ENCODE results near the gene SEC14L3. TPM values are rescaled to one million over a fixed set of nuclear protein-coding genes. Genes with fewer than 3 reads are reported as not detected.
A peak's percentile ranks its signal among the peaks of the same experiment; 100 is the strongest.
"Not testable (repeated sequence)": the region's sequence is repeated elsewhere in the genome, so short reads cannot be mapped to it uniquely, and the experiment has no call there.

The SEC14L3 gene
- total RNA-seq, 2 experiments from 2014 or later, result not detected

GRCh38 chr22:30455075-30455840, 16.6 kb downstream of the SEC14L3 start:
- no peak for DNase-seq (ENCODE audit: low spot score)
- Histone ChIP-seq H3K27ac (ENCODE audit: low read depth, low read length, poor library complexity, severe bottlenecking) (no peak overlapping the region), H3K4me1 (ENCODE audit: insufficient read depth, low read length, poor library complexity, severe bottlenecking) (no peaks in the 10 kb centered on the region), H3K36me3 (ENCODE audit: insufficient read depth, low read length) (no peaks in the 10 kb centered on the region), H3K4me3 (ENCODE audit: low read depth, low read length, poor library complexity, severe bottlenecking) (no peak overlapping the region), H3K4me2 (ENCODE audit: low read length) (no peak overlapping the region), H2AFZ (ENCODE audit: low read length) (no peak overlapping the region), H4K20me1 (ENCODE audit: insufficient read depth, low read length) (no peaks in the 10 kb centered on the region), H3K9me2 (ENCODE audit: insufficient read depth, low read length) (no peaks in the 10 kb centered on the region), H3K79me2 (ENCODE audit: insufficient read depth, low read depth, low read length) (no peaks in the 10 kb centered on the region), H3K9me3 (ENCODE audit: low read length) (no peaks in the 10 kb centered on the region)
- POLR2A ChIA-PET, result no interaction called here
- CTCF ChIA-PET (ENCODE audit: unreplicated experiment), result no interaction called here
- BruUV-seq (replicated peaks), result no TSS peak
- intact Hi-C loops (cut with micrococcal nuclease; ENCODE audit: unreplicated experiment), result no loop called here
- TF ChIP-seq EZH2phosphoT487 (IDR thresholded peaks at IDR 0.05; ENCODE audit: borderline replicate concordance, low read depth, low read length) (no peak), CTCF (conservative IDR thresholded peaks at IDR 0.05; ENCODE audit: low read length) (no peak)

GRCh38 chr22:30453731-30454510, 17.9 kb downstream of the SEC14L3 start:
- no peaks in the 10 kb centered on the region for H3K36me3 ChIP-seq (ENCODE audit: insufficient read depth, low read length)
- H3K9me3 ChIP-seq (ENCODE audit: low read length), result no peaks in the 10 kb centered on the region
- H3K4me3 ChIP-seq (ENCODE audit: low read depth, low read length, poor library complexity, severe bottlenecking), result no peak overlapping the region
- no peak for TF ChIP-seq EZH2phosphoT487 (IDR thresholded peaks at IDR 0.05; ENCODE audit: borderline replicate concordance, low read depth, low read length)
- TF ChIP-seq CTCF (conservative IDR thresholded peaks at IDR 0.05; ENCODE audit: low read length), result 0 out of 2 replicates have a peak, but pooled peaks have one; percentile 20
- H3K4me1 ChIP-seq (ENCODE audit: insufficient read depth, low read length, poor library complexity, severe bottlenecking), result no peaks in the 10 kb centered on the region
- no peak for DNase-seq (ENCODE audit: low spot score)
- POLR2A ChIA-PET, result no interaction called here
- CTCF ChIA-PET (ENCODE audit: unreplicated experiment), result no interaction called here
- no peak overlapping the region for H2AFZ ChIP-seq (ENCODE audit: low read length)
- H3K9me2 ChIP-seq (ENCODE audit: insufficient read depth, low read length), result no peaks in the 10 kb centered on the region
- BruUV-seq (replicated peaks), result no TSS peak
- H3K79me2 ChIP-seq (ENCODE audit: insufficient read depth, low read depth, low read length), result no peaks in the 10 kb centered on the region
- no peak overlapping the region for H3K27ac ChIP-seq (ENCODE audit: low read depth, low read length, poor library complexity, severe bottlenecking)
- intact Hi-C loops (cut with micrococcal nuclease; ENCODE audit: unreplicated experiment), result no loop called here
- no peak overlapping the region for H3K4me2 ChIP-seq (ENCODE audit: low read length)
- no peaks in the 10 kb centered on the region for H4K20me1 ChIP-seq (ENCODE audit: insufficient read depth, low read length)

- H3K9me2 ChIP-seq (ENCODE audit: insufficient read depth, low read length), result no peaks in the 10 kb centered on the region
- no peak overlapping the region for H2AFZ ChIP-seq (ENCODE audit: low read length)
- no peaks in the 10 kb centered on the region for H3K36me3 ChIP-seq (ENCODE audit: insufficient read depth, low read length)
- ChIA-PET CTCF (ENCODE audit: unreplicated experiment) (no interaction called here), POLR2A (no interaction called here)
- no peaks in the 10 kb centered on the region for H3K9me3 ChIP-seq (ENCODE audit: low read length)
- TF ChIP-seq CTCF (conservative IDR thresholded peaks at IDR 0.05; ENCODE audit: low read length) (no peak), EZH2phosphoT487 (IDR thresholded peaks at IDR 0.05; ENCODE audit: borderline replicate concordance, low read depth, low read length) (no peak)
- no peak for DNase-seq (ENCODE audit: low spot score)
- no peak overlapping the region for H3K4me3 ChIP-seq (ENCODE audit: low read depth, low read length, poor library complexity, severe bottlenecking)
- no peaks in the 10 kb centered on the region for H4K20me1 ChIP-seq (ENCODE audit: insufficient read depth, low read length)
- no peaks in the 10 kb centered on the region for H3K79me2 ChIP-seq (ENCODE audit: insufficient read depth, low read depth, low read length)
- intact Hi-C loops (cut with micrococcal nuclease; ENCODE audit: unreplicated experiment), result no loop called here
- no TSS peak for BruUV-seq (replicated peaks)
- H3K4me1 ChIP-seq (ENCODE audit: insufficient read depth, low read length, poor library complexity, severe bottlenecking), result no peaks in the 10 kb centered on the region
- no peak overlapping the region for H3K4me2 ChIP-seq (ENCODE audit: low read length)
- H3K27ac ChIP-seq (ENCODE audit: low read depth, low read length, poor library complexity, severe bottlenecking), result no peak overlapping the region
Measured at GRCh38 chr22:30452861-30453260, 19.0 kb downstream of the SEC14L3 start.

- POLR2A ChIA-PET; H3K27ac ChIP-seq (ENCODE audit: low read depth, low read length, poor library complexity, severe bottlenecking); H3K4me3 ChIP-seq (ENCODE audit: low read depth, low read length, poor library complexity, severe bottlenecking); DNase-seq (ENCODE audit: low spot score); H3K4me2 ChIP-seq (ENCODE audit: low read length); intact Hi-C loops (cut with micrococcal nuclease; ENCODE audit: unreplicated experiment); BruUV-seq (replicated peaks); H3K4me1 ChIP-seq (ENCODE audit: insufficient read depth, low read length, poor library complexity, severe bottlenecking); H3K9me3 ChIP-seq (ENCODE audit: low read length); H3K36me3 ChIP-seq (ENCODE audit: insufficient read depth, low read length); H3K9me2 ChIP-seq (ENCODE audit: insufficient read depth, low read length); H2AFZ ChIP-seq (ENCODE audit: low read length); CTCF ChIA-PET (ENCODE audit: unreplicated experiment); H4K20me1 ChIP-seq (ENCODE audit: insufficient read depth, low read length); H3K79me2 ChIP-seq (ENCODE audit: insufficient read depth, low read depth, low read length): not testable (repeated sequence)
Measured at GRCh38 chr22:30451488-30451887, 20.3 kb downstream of the SEC14L3 start.

All from OCI-LY7 (cell line).